NB4 (cell line): ENCODE measurements around the gene RAB5B.
A peak's percentile ranks its signal among the peaks of the same experiment; 100 is the strongest.
"Not testable (repeated sequence)": the region's sequence is repeated elsewhere in the genome, so short reads cannot be mapped to it uniquely, and the experiment has no call there.

Experiments
- DNase-seq: peaks from one replicate; pipeline ENCODE4 v3.0.0; 2010; ENCODE audit warnings: low read depth
- H3K4me3 ChIP-seq: one replicate; pipeline ENCODE4 v1.5.1; 2011; ENCODE audit warnings: mild to moderate bottlenecking, low read depth, low read length, moderate library complexity
- CTCF ChIP-seq: IDR thresholded peaks from one replicate; pipeline ENCODE4 v1.5.1; 2012; ENCODE audit warnings: low read depth, low read length
- MAX ChIP-seq: IDR thresholded peaks from 2 replicates; pipeline ENCODE4 v1.6.1; 2011; ENCODE audit warnings: low read depth, low read length
- MYC ChIP-seq: IDR thresholded peaks from 2 replicates; pipeline ENCODE4 v1.6.1; 2011; ENCODE audit warnings: low read depth, low read length
- POLR2A ChIP-seq: IDR thresholded peaks from 2 replicates; pipeline ENCODE4 v1.6.1; 2011; ENCODE audit warnings: mild to moderate bottlenecking; ENCODE audit not compliant: insufficient read length; ENCODE audit errors: extremely low read depth

The RAB5B gene

GRCh38 chr12:56041552-56042429 is 67.9 kb downstream of the RAB5B start, which contains the start of gene RPS26:
TSS of gene RPS26 (plus strand) at chr12:56041918. CDS start at chr12:56042167, 249 bp downstream.
- peak; percentile 95 for TF ChIP-seq POLR2A
- peak; percentile 54 for TF ChIP-seq CTCF
- TF ChIP-seq MYC: peak; percentile 85
- TF ChIP-seq MAX: peak; percentile 63
- peak within 1 kb of the TSS; percentile 99 for H3K4me3 ChIP-seq
- DNase-seq: peak; percentile 100

GRCh38 chr12:56042430-56042813 is 68.5 kb downstream of the RAB5B start:
- H3K4me3 ChIP-seq: peak overlapping the region; percentile 99
- DNase-seq: not testable (repeated sequence)

GRCh38 chr12:56042843-56043242 is 69.0 kb downstream of the RAB5B start:
- no peak for TF ChIP-seq CTCF
- DNase-seq: no peak
- H3K4me3 ChIP-seq: peak overlapping the region; percentile 99
